Measurements from ENCODE around the gene CHRNB1. TPM values are rescaled to one million over a fixed set of nuclear protein-coding genes. Genes with fewer than 3 reads are reported as not detected.

CHRNB1 gene
- total RNA-seq, 1 donor from 2014 or later: 11.7 TPM

GRCh38 chr17:7462474-7463371 is 17.9 kb downstream of the CHRNB1 start:
- Histone ChIP-seq H3K4me2 (ENCODE audit: low read length) (no peak overlapping the region), H3K79me2 (ENCODE audit: insufficient read depth, low read length) (peaks cover 9% of the 10 kb centered on the region), H3K4me1 (ENCODE audit: insufficient read depth, low read length) (peaks cover 7% of the 10 kb centered on the region), H3K9me3 (ENCODE audit: insufficient read depth, low read depth, low read length) (no peaks in the 10 kb centered on the region), H3K4me3 (ENCODE audit: insufficient read depth, low read depth, low read length) (no peak overlapping the region), H2AFZ (ENCODE audit: low read depth, low read length) (no peak overlapping the region), H3K9ac (ENCODE audit: low read length) (no peak overlapping the region), H3K27me3 (ENCODE audit: insufficient read depth, low read length) (no peaks in the 10 kb centered on the region), H3K36me3 (ENCODE audit: insufficient read depth, low read length) (peaks cover 3% of the 10 kb centered on the region), H4K20me1 (ENCODE audit: insufficient read depth, low read length) (peaks cover 23% of the 10 kb centered on the region), H3K27ac (ENCODE audit: low read depth, low read length) (no peak overlapping the region)
- TF ChIP-seq EZH2 (IDR thresholded peaks at IDR 0.05; ENCODE audit: insufficient read depth, low read length): no peak
- no peak for TF ChIP-seq CTCF (IDR thresholded peaks at IDR 0.05; ENCODE audit: insufficient read depth, low read depth, low read length)
- no peak overlapping the region for H3K27ac Mint-ChIP-seq (ENCODE audit: unreplicated experiment)
- H3K27me3 Mint-ChIP-seq (ENCODE audit: low read depth, unreplicated experiment): no peaks in the 10 kb centered on the region
- peaks cover 9% of the 10 kb centered on the region for H3K4me1 Mint-ChIP-seq (ENCODE audit: low read depth, unreplicated experiment)
- DNase-seq (ENCODE audit: low read depth) (no peak), FAIRE-seq (no peak)
- H3K4me3 Mint-ChIP-seq (ENCODE audit: unreplicated experiment): peak overlapping the region; percentile 27
- H3K9me3 Mint-ChIP-seq (ENCODE audit: unreplicated experiment): no peaks in the 10 kb centered on the region
- H3K36me3 Mint-ChIP-seq (ENCODE audit: low read depth, unreplicated experiment): peaks cover 14% of the 10 kb centered on the region

GRCh38 chr17:7463372-7463846 is 18.5 kb downstream of the CHRNB1 start:
- Histone ChIP-seq H2AFZ (ENCODE audit: low read depth, low read length) (no peak overlapping the region), H3K9me3 (ENCODE audit: insufficient read depth, low read depth, low read length) (no peaks in the 10 kb centered on the region), H3K9ac (ENCODE audit: low read length) (no peak overlapping the region), H4K20me1 (ENCODE audit: insufficient read depth, low read length) (peaks cover 27% of the 10 kb centered on the region), H3K27ac (ENCODE audit: low read depth, low read length) (no peak overlapping the region), H3K4me1 (ENCODE audit: insufficient read depth, low read length) (peaks cover 7% of the 10 kb centered on the region), H3K4me3 (ENCODE audit: insufficient read depth, low read depth, low read length) (no peak overlapping the region), H3K4me2 (ENCODE audit: low read length) (no peak overlapping the region), H3K27me3 (ENCODE audit: insufficient read depth, low read length) (no peaks in the 10 kb centered on the region), H3K36me3 (ENCODE audit: insufficient read depth, low read length) (peaks cover 3% of the 10 kb centered on the region), H3K79me2 (ENCODE audit: insufficient read depth, low read length) (peaks cover 14% of the 10 kb centered on the region)
- Mint-ChIP-seq H3K27ac (ENCODE audit: unreplicated experiment) (no peak overlapping the region), H3K4me3 (ENCODE audit: unreplicated experiment) (no peak overlapping the region), H3K36me3 (ENCODE audit: low read depth, unreplicated experiment) (peaks cover 14% of the 10 kb centered on the region), H3K4me1 (ENCODE audit: low read depth, unreplicated experiment) (peaks cover 9% of the 10 kb centered on the region), H3K27me3 (ENCODE audit: low read depth, unreplicated experiment) (no peaks in the 10 kb centered on the region), H3K9me3 (ENCODE audit: unreplicated experiment) (no peaks in the 10 kb centered on the region)
- no peak for FAIRE-seq
- TF ChIP-seq CTCF (IDR thresholded peaks at IDR 0.05; ENCODE audit: insufficient read depth, low read depth, low read length): no peak
- TF ChIP-seq EZH2 (IDR thresholded peaks at IDR 0.05; ENCODE audit: insufficient read depth, low read length): no peak
- DNase-seq (ENCODE audit: low read depth): no peak

GRCh38 chr17:7464081-7464480 is 19.2 kb downstream of the CHRNB1 start:
- H3K36me3 Mint-ChIP-seq (ENCODE audit: low read depth, unreplicated experiment): peaks cover 14% of the 10 kb centered on the region
- no peak overlapping the region for H3K4me3 ChIP-seq (ENCODE audit: insufficient read depth, low read depth, low read length)
- no peak for DNase-seq (ENCODE audit: low read depth)
- peaks cover 3% of the 10 kb centered on the region for H3K36me3 ChIP-seq (ENCODE audit: insufficient read depth, low read length)
- H3K4me3 Mint-ChIP-seq (ENCODE audit: unreplicated experiment): no peak overlapping the region
- H3K27ac Mint-ChIP-seq (ENCODE audit: unreplicated experiment): no peak overlapping the region
- H3K9ac ChIP-seq (ENCODE audit: low read length): no peak overlapping the region
- TF ChIP-seq CTCF (IDR thresholded peaks at IDR 0.05; ENCODE audit: insufficient read depth, low read depth, low read length): no peak
- no peak for TF ChIP-seq EZH2 (IDR thresholded peaks at IDR 0.05; ENCODE audit: insufficient read depth, low read length)
- no peak overlapping the region for H3K4me2 ChIP-seq (ENCODE audit: low read length)
- H3K9me3 Mint-ChIP-seq (ENCODE audit: unreplicated experiment): no peaks in the 10 kb centered on the region
- no peaks in the 10 kb centered on the region for H3K27me3 ChIP-seq (ENCODE audit: insufficient read depth, low read length)
- FAIRE-seq: no peak
- H3K27ac ChIP-seq (ENCODE audit: low read depth, low read length): no peak overlapping the region
- peaks cover 20% of the 10 kb centered on the region for H3K79me2 ChIP-seq (ENCODE audit: insufficient read depth, low read length)
- H3K4me1 ChIP-seq (ENCODE audit: insufficient read depth, low read length): peaks cover 7% of the 10 kb centered on the region
- H4K20me1 ChIP-seq (ENCODE audit: insufficient read depth, low read length): peaks cover 33% of the 10 kb centered on the region
- no peak overlapping the region for H2AFZ ChIP-seq (ENCODE audit: low read depth, low read length)
- no peaks in the 10 kb centered on the region for H3K27me3 Mint-ChIP-seq (ENCODE audit: low read depth, unreplicated experiment)
- peaks cover 9% of the 10 kb centered on the region for H3K4me1 Mint-ChIP-seq (ENCODE audit: low read depth, unreplicated experiment)
- H3K9me3 ChIP-seq (ENCODE audit: insufficient read depth, low read depth, low read length): no peaks in the 10 kb centered on the region
